HEK293T (cell line): Measurements from ENCODE around the gene ANKDD1B.

Experiments
- CTCF ChIA-PET: fragments of 350-600 bp; formaldehyde crosslinking; extraction: SDS; loops from one replicate; lab custom pipeline; 2021; ENCODE audit warnings: antibody characterized with exemption, inconsistent platforms; lab: Yijun Ruan, JAX
- POLR2A ChIA-PET: fragments of 350-600 bp; formaldehyde crosslinking; extraction: SDS; loops from one replicate; lab custom pipeline; 2020; ENCODE audit warnings: antibody characterized with exemption, inconsistent platforms; lab: Yijun Ruan, JAX
- DNase-seq: peaks from one replicate; pipeline ENCODE4 v3.0.0; 2012; ENCODE audit warnings: mixed read lengths; ENCODE audit errors: extremely low spot score
- ARNT ChIP-seq: fragments of 450-650 bp; IDR thresholded peaks from 2 replicates; pipeline ENCODE4 v1.6.1; 2017; ENCODE audit warnings: mild to moderate bottlenecking
- BHLHE40 ChIP-seq: fragments of 450-650 bp; IDR thresholded peaks from 2 replicates; pipeline ENCODE4 v1.6.1; 2016; ENCODE audit warnings: mild to moderate bottlenecking, moderate library complexity, borderline replicate concordance
- CTBP1 ChIP-seq: fragments of 450-650 bp; IDR thresholded peaks from 2 replicates; pipeline ENCODE4 v1.6.1; 2016; ENCODE audit warnings: borderline replicate concordance
- ELF4 ChIP-seq: fragments of 450-650 bp; IDR thresholded peaks from 2 replicates; pipeline ENCODE4 v1.6.1; 2017; ENCODE audit warnings: antibody characterized with exemption
- FOXA1 ChIP-seq: fragments of 450-650 bp; IDR thresholded peaks from 2 replicates; pipeline ENCODE4 v1.6.1; 2016; ENCODE audit warnings: mild to moderate bottlenecking
- FOXK2 ChIP-seq: fragments of 450-650 bp; IDR thresholded peaks from 2 replicates; pipeline ENCODE4 v1.6.1; 2016; ENCODE audit warnings: mild to moderate bottlenecking
- FOXM1 ChIP-seq: fragments of 450-650 bp; IDR thresholded peaks from 2 replicates; pipeline ENCODE4 v1.6.1; 2017; ENCODE audit warnings: mild to moderate bottlenecking, borderline replicate concordance
- HDGF ChIP-seq: fragments of 450-650 bp; IDR thresholded peaks from 2 replicates; pipeline ENCODE4 v1.6.1; 2017; ENCODE audit warnings: antibody characterized with exemption, borderline replicate concordance
- L3MBTL2 ChIP-seq: fragments of 450-650 bp; conservative IDR thresholded peaks from 2 replicates; pipeline ENCODE4 v1.6.1; 2016; ENCODE audit warnings: mild to moderate bottlenecking
- LEF1 ChIP-seq: fragments of 450-650 bp; IDR thresholded peaks from 2 replicates; pipeline ENCODE4 v1.6.1; 2017; ENCODE audit warnings: mild to moderate bottlenecking, borderline replicate concordance
- NFRKB ChIP-seq: fragments of 450-650 bp; IDR thresholded peaks from 2 replicates; pipeline ENCODE4 v1.6.1; 2016; ENCODE audit warnings: mild to moderate bottlenecking, moderate library complexity
- PKNOX1 ChIP-seq: fragments of 450-650 bp; IDR thresholded peaks from 2 replicates; pipeline ENCODE4 v1.6.1; 2016
- SP1 ChIP-seq: fragments of 450-650 bp; IDR thresholded peaks from 2 replicates; pipeline ENCODE4 v1.6.1; 2017
- SUZ12 ChIP-seq: fragments of 450-650 bp; IDR thresholded peaks from 2 replicates; pipeline ENCODE4 v1.6.1; 2016; ENCODE audit warnings: mild to moderate bottlenecking
- TARDBP ChIP-seq: fragments of 450-650 bp; IDR thresholded peaks from 2 replicates; pipeline ENCODE4 v1.6.1; 2016
- ZNF384 ChIP-seq: fragments of 450-650 bp; IDR thresholded peaks from 2 replicates; pipeline ENCODE4 v1.6.1; 2016

Gene ANKDD1B

GRCh38 chr5:75711151-75711550, 99.9 kb downstream of the ANKDD1B start:
- DNase-seq = no peak
- CTCF ChIA-PET = no interaction called here
- POLR2A ChIA-PET = no interaction called here
- no peak for TF ChIP-seq ARNT
- TF ChIP-seq ZNF384 = no peak
- TF ChIP-seq HDGF = no peak
- TF ChIP-seq PKNOX1 = no peak
- no peak for TF ChIP-seq LEF1
- TF ChIP-seq BHLHE40 = no peak
- TF ChIP-seq FOXK2 = no peak
- TF ChIP-seq CTBP1 = no peak
- TF ChIP-seq FOXM1 = no peak
- no peak for TF ChIP-seq NFRKB
- no peak for TF ChIP-seq ELF4
- TF ChIP-seq SP1 = no peak
- no peak for TF ChIP-seq TARDBP
- TF ChIP-seq FOXA1 = no peak
- TF ChIP-seq SUZ12 = no peak
- no peak for TF ChIP-seq L3MBTL2

GRCh38 chr5:75712091-75712490, 100.8 kb downstream of the ANKDD1B start:
- TF ChIP-seq PKNOX1 = no peak
- no peak for TF ChIP-seq SUZ12
- TF ChIP-seq LEF1 = no peak
- no peak for DNase-seq
- ChIA-PET POLR2A (no interaction called here), CTCF (no interaction called here)

GRCh38 chr5:75716715-75717081, 105.4 kb downstream of the ANKDD1B start:
- POLR2A ChIA-PET = interaction anchor here (0.8 to 1.3 kb wide), 6 partner anchors 10 to 42 kb away, joined by 3 to 10 read pairs (median 3); no protein-coding TSS in a partner anchor
- no peak for TF ChIP-seq LEF1
- TF ChIP-seq ELF4 = no peak
- no peak for TF ChIP-seq FOXM1
- TF ChIP-seq L3MBTL2 = no peak
- no peak for TF ChIP-seq HDGF
- TF ChIP-seq BHLHE40 = no peak
- no peak for TF ChIP-seq PKNOX1
- TF ChIP-seq TARDBP = no peak
- TF ChIP-seq ZNF384 = no peak
- no peak for TF ChIP-seq ARNT
- no peak for TF ChIP-seq NFRKB
- no peak for TF ChIP-seq FOXK2
- no peak for TF ChIP-seq CTBP1
- TF ChIP-seq SUZ12 = no peak
- no peak for TF ChIP-seq SP1
- no peak for TF ChIP-seq FOXA1
- CTCF ChIA-PET = no interaction called here
- DNase-seq = peak; percentile 21

- POLR2A ChIA-PET = interaction anchor here (0.6 to 1.3 kb wide), 9 partner anchors 10 to 748 kb away, joined by 3 to 10 read pairs (median 3); no protein-coding TSS in a partner anchor
- peak; percentile 11; the same call in 1 of the 2 replicates for TF ChIP-seq CTBP1
- no peak; the same call in 1 of the 2 replicates for TF ChIP-seq FOXK2
- TF ChIP-seq FOXM1 = peak; percentile 54; the same call in 1 of the 2 replicates
- TF ChIP-seq FOXA1 = no peak
- TF ChIP-seq ARNT = no peak
- TF ChIP-seq SP1 = no peak
- TF ChIP-seq L3MBTL2 = peak; percentile 64; the same call in 1 of the 2 replicates
- TF ChIP-seq PKNOX1 = peak; percentile 82
- peak; percentile 97 for DNase-seq
- CTCF ChIA-PET = interaction anchor here (0.6 kb wide), 1 partner anchor 278 kb away, joined by 8 read pairs; no protein-coding TSS in a partner anchor
These were observed 106.0 kb downstream of the ANKDD1B start, which contains the start of gene POC5 for GRCh38 chr5:75717082-75717922. TSS of gene POC5 (minus strand) at chr5:75717437. CDS start at chr5:75712937, 4,500 bp downstream.

GRCh38 chr5:75720882-75721281, 109.6 kb downstream of the ANKDD1B start:
- POLR2A ChIA-PET = no interaction called here
- no peak for DNase-seq
- CTCF ChIA-PET = no interaction called here
- TF ChIP-seq NFRKB (no peak), SUZ12 (no peak), ELF4 (no peak), FOXM1 (no peak)
